Stimulated activated naive CD8-positive, alpha-beta T cell treated with anti-CD3 and anti-CD28 coated beads, Interleukin-15, amount 100 ng/mL, for 72 hours (primary cell): Measurements from ENCODE around the gene ASTN1.
A peak's percentile ranks its signal among the peaks of the same experiment; 100 is the strongest.

Source experiments
- ATAC-seq: fragments of 150-1000 bp; cut with Tn5 transposase; 2 replicates; pipeline ENCODE4 v1.10.0; 2021; ENCODE audit warnings: mild to moderate bottlenecking, moderate library complexity
- DNase-seq, 2 donors: peaks; one replicate each; pipeline ENCODE4 v3.0.0; 2021 to 2022
- H3K27ac Mint-ChIP-seq, 2 donors: one replicate each; pipeline ENCODE4 v1.8.0; 2022; ENCODE audit warnings: mild to moderate bottlenecking in 2 of 2, mixed read lengths in 2 of 2, moderate library complexity in 2 of 2
- H3K27me3 Mint-ChIP-seq: one replicate; pipeline ENCODE4 v1.8.0; 2022; ENCODE audit warnings: mixed read lengths
- H3K4me1 Mint-ChIP-seq: one replicate; pipeline ENCODE4 v1.8.0; 2022; ENCODE audit warnings: mild to moderate bottlenecking, mixed read lengths
- H3K4me3 Mint-ChIP-seq, 2 donors: one replicate each; pipeline ENCODE4 v1.8.0; 2022; ENCODE audit warnings: mild to moderate bottlenecking in 2 of 2, mixed read lengths in 2 of 2, moderate library complexity in 1 of 2
- H3K9me3 Mint-ChIP-seq, 2 donors: one replicate each; pipeline ENCODE4 v1.8.0; 2022; ENCODE audit warnings: mixed read lengths in 2 of 2

ASTN1 gene

GRCh38 chr1:176925223-176925622, 239.3 kb downstream of the ASTN1 start:
- Mint-ChIP-seq H3K9me3 (peaks cover 4 to 21% of the 10 kb centered on the region in 2 donors), H3K27me3 (no peaks in the 10 kb centered on the region), H3K27ac (no peak overlapping the region), H3K4me1 (no peaks in the 10 kb centered on the region), H3K4me3 (no peak overlapping the region)
- ATAC-seq (no peak), DNase-seq (no peak)

GRCh38 chr1:176923283-176923682, 241.2 kb downstream of the ASTN1 start:
- H3K4me3 Mint-ChIP-seq: no peak overlapping the region

GRCh38 chr1:176919386-176920378, 244.8 kb downstream of the ASTN1 start:
- no peak for DNase-seq
- Mint-ChIP-seq H3K27me3 (peaks cover 10% of the 10 kb centered on the region), H3K27ac (no peak overlapping the region), H3K4me1 (no peaks in the 10 kb centered on the region), H3K9me3 (peaks cover 0 to 7% of the 10 kb centered on the region in 2 donors), H3K4me3 (no peak overlapping the region)
- ATAC-seq: no peak

More at GRCh38 chr1:176923283-176923682, 241.2 kb downstream of the ASTN1 start:
- H3K9me3 Mint-ChIP-seq: peaks cover 0 to 3% of the 10 kb centered on the region in 2 donors
- no peak for ATAC-seq
- H3K4me1 Mint-ChIP-seq: no peaks in the 10 kb centered on the region
- DNase-seq: no peak
- H3K27me3 Mint-ChIP-seq: peaks cover 8% of the 10 kb centered on the region
- H3K27ac Mint-ChIP-seq: no peak overlapping the region

GRCh38 chr1:176905648-176906047, 258.9 kb downstream of the ASTN1 start:
- no peak overlapping the region for H3K27ac Mint-ChIP-seq
- H3K27me3 Mint-ChIP-seq: peaks cover 36% of the 10 kb centered on the region
- DNase-seq (no peak), ATAC-seq (no peak)
- no peak overlapping the region for H3K4me3 Mint-ChIP-seq
- H3K9me3 Mint-ChIP-seq: peaks cover 5 to 7% of the 10 kb centered on the region in 2 donors
- no peaks in the 10 kb centered on the region for H3K4me1 Mint-ChIP-seq

- DNase-seq: no peak
- no peaks in the 10 kb centered on the region for H3K4me1 Mint-ChIP-seq
- H3K9me3 Mint-ChIP-seq: peaks cover 5 to 7% of the 10 kb centered on the region in 2 donors
- H3K27me3 Mint-ChIP-seq: peaks cover 36% of the 10 kb centered on the region
- no peak overlapping the region for H3K4me3 Mint-ChIP-seq
- H3K27ac Mint-ChIP-seq: no peak overlapping the region
- ATAC-seq: no peak
These were observed 260.3 kb downstream of the ASTN1 start for GRCh38 chr1:176904057-176904751.

- Mint-ChIP-seq H3K27me3 (peaks cover 37% of the 10 kb centered on the region), H3K4me1 (no peaks in the 10 kb centered on the region), H3K27ac (no peak overlapping the region), H3K4me3 (no peak overlapping the region), H3K9me3 (peaks cover 5 to 7% of the 10 kb centered on the region in 2 donors)
- no peak for DNase-seq
- ATAC-seq: no peak
These were observed 261.0 kb downstream of the ASTN1 start for GRCh38 chr1:176903474-176903873.

- DNase-seq (no peak), ATAC-seq (no peak)
- Mint-ChIP-seq H3K4me1 (peaks cover 8% of the 10 kb centered on the region), H3K27me3 (peaks cover 36% of the 10 kb centered on the region), H3K27ac (no peak overlapping the region), H3K4me3 (no peak overlapping the region), H3K9me3 (no peaks in the 10 kb centered on the region)
These were observed 265.2 kb downstream of the ASTN1 start for GRCh38 chr1:176899321-176899720.

- ATAC-seq: peak; percentile 50
- no peak overlapping the region for H3K4me3 Mint-ChIP-seq
- H3K9me3 Mint-ChIP-seq: no peaks in the 10 kb centered on the region
- DNase-seq: peak; percentile 27 to 31
- H3K4me1 Mint-ChIP-seq: peaks cover 8% of the 10 kb centered on the region
- no peak overlapping the region for H3K27ac Mint-ChIP-seq
- H3K27me3 Mint-ChIP-seq: peaks cover 22% of the 10 kb centered on the region
These were observed 266.9 kb downstream of the ASTN1 start for GRCh38 chr1:176897350-176898236.

GRCh38 chr1:176896216-176896615, 268.3 kb downstream of the ASTN1 start:
- Mint-ChIP-seq H3K4me1 (peaks cover 8% of the 10 kb centered on the region), H3K9me3 (no peaks in the 10 kb centered on the region), H3K4me3 (no peak overlapping the region), H3K27ac (no peak overlapping the region), H3K27me3 (peaks cover 21% of the 10 kb centered on the region)
- no peak for ATAC-seq
- DNase-seq: no peak

- H3K4me3 Mint-ChIP-seq: no peak overlapping the region
- ATAC-seq (no peak), DNase-seq (no peak)
- no peaks in the 10 kb centered on the region for H3K9me3 Mint-ChIP-seq
- peaks cover 8% of the 10 kb centered on the region for H3K4me1 Mint-ChIP-seq
- peaks cover 17% of the 10 kb centered on the region for H3K27me3 Mint-ChIP-seq
- no peak overlapping the region for H3K27ac Mint-ChIP-seq
These were observed 270.1 kb downstream of the ASTN1 start for GRCh38 chr1:176894450-176894849.

GRCh38 chr1:176893625-176894352, 270.7 kb downstream of the ASTN1 start:
- H3K27me3 Mint-ChIP-seq: peaks cover 17% of the 10 kb centered on the region
- H3K27ac Mint-ChIP-seq: no peak overlapping the region

GRCh38 chr1:176888471-176889032, 276.0 kb downstream of the ASTN1 start:
- no peak overlapping the region for H3K4me3 Mint-ChIP-seq
- no peak for DNase-seq
- no peak overlapping the region for H3K27ac Mint-ChIP-seq
- peaks cover 7% of the 10 kb centered on the region for H3K27me3 Mint-ChIP-seq
- no peak for ATAC-seq
- no peaks in the 10 kb centered on the region for H3K4me1 Mint-ChIP-seq
- peaks cover 3 to 5% of the 10 kb centered on the region in 2 donors for H3K9me3 Mint-ChIP-seq

More at GRCh38 chr1:176893625-176894352, 270.7 kb downstream of the ASTN1 start:
- Mint-ChIP-seq H3K9me3 (no peaks in the 10 kb centered on the region), H3K4me3 (no peak overlapping the region), H3K4me1 (peaks cover 8% of the 10 kb centered on the region)
- DNase-seq (no peak), ATAC-seq (no peak)

GRCh38 chr1:176885751-176886150, 278.8 kb downstream of the ASTN1 start:
- Mint-ChIP-seq H3K9me3 (peaks cover 3 to 5% of the 10 kb centered on the region in 2 donors), H3K27me3 (peaks cover 7% of the 10 kb centered on the region), H3K4me1 (no peaks in the 10 kb centered on the region), H3K4me3 (no peak overlapping the region), H3K27ac (no peak overlapping the region)
- DNase-seq: no peak
- ATAC-seq: no peak

- H3K4me1 Mint-ChIP-seq: no peaks in the 10 kb centered on the region
- H3K27me3 Mint-ChIP-seq: peaks cover 7% of the 10 kb centered on the region
- peaks cover 3 to 5% of the 10 kb centered on the region in 2 donors for H3K9me3 Mint-ChIP-seq
- ATAC-seq: no peak
- DNase-seq: no peak
- H3K4me3 Mint-ChIP-seq: no peak overlapping the region
- H3K27ac Mint-ChIP-seq: no peak overlapping the region
These were observed 279.2 kb downstream of the ASTN1 start for GRCh38 chr1:176885341-176885740.
